ENCODE results near the gene PGGT1B.

The PGGT1B gene

GRCh38 chr5:115194676-115195075, 68.0 kb downstream of the PGGT1B start:
- TF ChIP-seq EZH2phosphoT487 (IDR thresholded peaks at IDR 0.05; ENCODE audit: low read depth), result no peak
- TF ChIP-seq CTCF (IDR thresholded peaks at IDR 0.05; ENCODE audit: low read depth, low read length), result no peak
- H3K4me3 ChIP-seq (ENCODE audit: low read length), result no peak overlapping the region
- H3K4me2 ChIP-seq (ENCODE audit: low read length), result no peak overlapping the region
- no peaks in the 10 kb centered on the region for H3K27me3 ChIP-seq (ENCODE audit: low read depth, low read length)
- H3K4me1 ChIP-seq (ENCODE audit: low read length), result no peaks in the 10 kb centered on the region
- H3K27ac ChIP-seq (ENCODE audit: low read length), result no peak overlapping the region
- H3K79me2 ChIP-seq (ENCODE audit: low read length), result no peaks in the 10 kb centered on the region
- H3K9me3 ChIP-seq (ENCODE audit: insufficient read depth, low read length), result no peaks in the 10 kb centered on the region
- H2AFZ ChIP-seq (ENCODE audit: low read depth, low read length), result no peak overlapping the region
- peaks cover 9% of the 10 kb centered on the region for H3K36me3 ChIP-seq (replicated peaks; ENCODE audit: low read depth, low read length)
- no peak overlapping the region for H3K9ac ChIP-seq (ENCODE audit: low read length)
- H4K20me1 ChIP-seq (ENCODE audit: insufficient read depth, low read length), result no peaks in the 10 kb centered on the region

DNA sequence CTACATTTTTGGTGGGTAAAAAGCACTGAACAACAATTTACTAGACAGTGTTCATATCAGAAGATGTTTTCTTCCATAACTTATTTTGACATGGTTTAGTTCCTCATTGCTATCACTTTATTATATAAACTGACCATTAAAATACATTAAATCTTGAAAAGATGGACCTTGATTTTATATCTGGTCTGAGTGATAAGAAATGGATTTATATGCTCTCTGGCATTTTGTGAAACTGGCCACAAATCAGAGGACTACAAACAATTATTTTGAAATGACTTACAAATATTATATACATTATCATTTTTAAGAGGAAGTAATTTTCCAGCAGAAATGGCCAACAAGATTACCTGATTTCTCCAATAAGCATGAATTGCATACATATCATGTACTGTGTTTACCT, 69.4 kb downstream of the PGGT1B start:
- Histone ChIP-seq H3K27ac (ENCODE audit: low read length) (no peak overlapping the region), H3K9me3 (ENCODE audit: insufficient read depth, low read length) (no peaks in the 10 kb centered on the region), H4K20me1 (ENCODE audit: insufficient read depth, low read length) (no peaks in the 10 kb centered on the region), H3K27me3 (ENCODE audit: low read depth, low read length) (no peaks in the 10 kb centered on the region), H3K4me2 (ENCODE audit: low read length) (no peak overlapping the region), H3K36me3 (replicated peaks; ENCODE audit: low read depth, low read length) (no peaks in the 10 kb centered on the region), H3K79me2 (ENCODE audit: low read length) (no peaks in the 10 kb centered on the region), H3K4me3 (ENCODE audit: low read length) (no peak overlapping the region), H3K4me1 (ENCODE audit: low read length) (no peaks in the 10 kb centered on the region), H3K9ac (ENCODE audit: low read length) (no peak overlapping the region), H2AFZ (ENCODE audit: low read depth, low read length) (no peak overlapping the region)
- TF ChIP-seq EZH2phosphoT487 (IDR thresholded peaks at IDR 0.05; ENCODE audit: low read depth) (no peak), CTCF (IDR thresholded peaks at IDR 0.05; ENCODE audit: low read depth, low read length) (no peak)

- Histone ChIP-seq H3K27me3 (ENCODE audit: low read depth, low read length) (no peaks in the 10 kb centered on the region), H4K20me1 (ENCODE audit: insufficient read depth, low read length) (no peaks in the 10 kb centered on the region), H3K36me3 (replicated peaks; ENCODE audit: low read depth, low read length) (no peaks in the 10 kb centered on the region), H3K4me1 (ENCODE audit: low read length) (no peaks in the 10 kb centered on the region), H2AFZ (ENCODE audit: low read depth, low read length) (no peak overlapping the region), H3K9ac (ENCODE audit: low read length) (no peak overlapping the region), H3K4me2 (ENCODE audit: low read length) (no peak overlapping the region), H3K27ac (ENCODE audit: low read length) (no peak overlapping the region), H3K79me2 (ENCODE audit: low read length) (no peaks in the 10 kb centered on the region), H3K4me3 (ENCODE audit: low read length) (no peak overlapping the region), H3K9me3 (ENCODE audit: insufficient read depth, low read length) (no peaks in the 10 kb centered on the region)
- no peak for TF ChIP-seq CTCF (IDR thresholded peaks at IDR 0.05; ENCODE audit: low read depth, low read length)
- TF ChIP-seq EZH2phosphoT487 (IDR thresholded peaks at IDR 0.05; ENCODE audit: low read depth), result no peak
These were observed 70.6 kb downstream of the PGGT1B start for GRCh38 chr5:115192098-115192497.

GRCh38 chr5:115191474-115192031, 71.1 kb downstream of the PGGT1B start:
- Histone ChIP-seq H3K9me3 (ENCODE audit: insufficient read depth, low read length) (no peaks in the 10 kb centered on the region), H4K20me1 (ENCODE audit: insufficient read depth, low read length) (no peaks in the 10 kb centered on the region), H3K4me2 (ENCODE audit: low read length) (no peak overlapping the region), H3K36me3 (replicated peaks; ENCODE audit: low read depth, low read length) (no peaks in the 10 kb centered on the region), H2AFZ (ENCODE audit: low read depth, low read length) (no peak overlapping the region), H3K4me1 (ENCODE audit: low read length) (no peaks in the 10 kb centered on the region), H3K4me3 (ENCODE audit: low read length) (no peak overlapping the region), H3K79me2 (ENCODE audit: low read length) (no peaks in the 10 kb centered on the region), H3K9ac (ENCODE audit: low read length) (no peak overlapping the region), H3K27me3 (ENCODE audit: low read depth, low read length) (no peaks in the 10 kb centered on the region), H3K27ac (ENCODE audit: low read length) (no peak overlapping the region)
- TF ChIP-seq CTCF (IDR thresholded peaks at IDR 0.05; ENCODE audit: low read depth, low read length) (no peak), EZH2phosphoT487 (IDR thresholded peaks at IDR 0.05; ENCODE audit: low read depth) (no peak)

Data from OCI-LY3 (cell line).